HepG2 (cell line): ENCODE measurements around the gene BPIFA2. TPM values are rescaled to one million over a fixed set of nuclear protein-coding genes. Genes with fewer than 3 reads are reported as not detected.

Source experiments
- ATAC-seq: fragments of 200-7000 bp; cut with Tn5 transposase; 3 replicates; pipeline ENCODE4 v1.9.1; 2020; ENCODE audit warnings: mild to moderate bottlenecking, moderate library complexity
- BruUV-seq: library from RNA; stranded (reverse); fragments of 400-500 nt; replicated peaks from 2 replicates; lab custom pipeline; 2021; lab: Mats Ljungman, UMichigan
- CTCF ChIA-PET: fragments of 300-600 bp; formaldehyde crosslinking; extraction: SDS; loops from one replicate; lab custom pipeline; 2021; ENCODE audit warnings: low total read pairs, inconsistent platforms, low intra/inter-chr PET ratio; lab: Yijun Ruan, JAX
- POLR2A ChIA-PET: fragments of 350-600 bp; sonication (Branson Sonifier 250); formaldehyde crosslinking; loops from one replicate; lab custom pipeline; 2020; ENCODE audit warnings: antibody characterized with exemption, inconsistent platforms; lab: Yijun Ruan, JAX
- DNase-seq: peaks from one replicate; pipeline ENCODE4 v3.0.0-alpha.2; 2015; ENCODE audit warnings: low spot score
- FAIRE-seq: peaks from 3 replicates; lab custom pipeline; 2011; peaks lifted over from hg19 to GRCh38; lab: Jason Lieb, UNC
- H2AFZ ChIP-seq: one replicate; pipeline ENCODE4 v1.6.1; 2011; ENCODE audit warnings: low read length, inconsistent platforms
- H3K27ac ChIP-seq: fragments of 300-600 bp; 3 replicates; pipeline ENCODE4 v1.8.0; 2011; ENCODE audit warnings: mixed run types, mild to moderate bottlenecking, mixed read lengths, low read length, inconsistent platforms; ENCODE audit not compliant: insufficient read depth; ENCODE audit errors: extremely low read length
- H3K27me3 ChIP-seq, 2 experiments: fragments of 200-600 bp in 1 of 2; 2 replicates in 1 of 2; 3 replicates in 1 of 2; pipeline versions ENCODE4 v1.6.0 to v1.8.0; 2011; ENCODE audit warnings: low read length in 2 of 2, mild to moderate bottlenecking in 2 of 2, moderate library complexity in 2 of 2, inconsistent platforms in 1 of 2; ENCODE audit not compliant: insufficient read depth in 2 of 2, control insufficient read depth in 1 of 2
- H3K36me3 ChIP-seq, 2 experiments: fragments of 200-600 bp in 1 of 2; replicated peaks in 1 of 2; 2 replicates in 1 of 2; 3 replicates in 1 of 2; pipeline versions ENCODE4 v1.5.1 to v1.8.0; 2011; ENCODE audit warnings: low read length in 2 of 2, inconsistent platforms in 1 of 2; ENCODE audit not compliant: insufficient read depth in 2 of 2, control insufficient read depth in 1 of 2
- H3K4me1 ChIP-seq: 2 replicates; pipeline ENCODE4 v1.5.1; 2012; ENCODE audit warnings: low read length, inconsistent platforms; ENCODE audit not compliant: insufficient read depth
- H3K4me2 ChIP-seq: 2 replicates; pipeline ENCODE4 v1.6.0; 2011; ENCODE audit warnings: low read depth, low read length, inconsistent platforms
- H3K4me3 ChIP-seq, 3 experiments: fragments of 200-600 bp in 1 of 3; sonication (generic), shearing (Covaris generic) in 1 of 3; replicated peaks in 1 of 3; 2 replicates each; pipeline ENCODE4 v1.5.1; 2011 to 2016; ENCODE audit warnings: low read length in 3 of 3, inconsistent platforms in 2 of 3, low read depth in 2 of 3, mild to moderate bottlenecking in 2 of 3, control low read depth in 1 of 3, mixed read lengths in 1 of 3; ENCODE audit not compliant: insufficient read depth in 1 of 3
- H3K79me2 ChIP-seq: one replicate; pipeline ENCODE4 v1.6.1; 2011; ENCODE audit warnings: low read length, inconsistent platforms; ENCODE audit not compliant: insufficient read depth
- H3K9ac ChIP-seq: 2 replicates; pipeline ENCODE4 v1.6.0; 2011; ENCODE audit warnings: mild to moderate bottlenecking, low read depth, low read length, inconsistent platforms; ENCODE audit not compliant: insufficient read depth
- H3K9me3 ChIP-seq: 2 replicates; pipeline ENCODE4 v1.5.1; 2012; ENCODE audit warnings: mild to moderate bottlenecking, low read length
- H4K20me1 ChIP-seq: 2 replicates; pipeline ENCODE4 v1.6.0; 2011; ENCODE audit warnings: inconsistent platforms, mild to moderate bottlenecking, low read length, moderate library complexity; ENCODE audit not compliant: insufficient read depth
- DNMT3B ChIP-seq: conservative IDR thresholded peaks from 2 replicates; pipeline ENCODE4 v1.6.1; 2016; ENCODE audit warnings: missing biosample characterization, control low read depth
- ELF4 ChIP-seq: sonication (generic); formaldehyde crosslinking; IDR thresholded peaks from 2 replicates; pipeline ENCODE4 v1.5.0; 2020; ENCODE audit warnings: missing genetic modification reagents, mild to moderate bottlenecking, moderate library complexity, borderline replicate concordance
- KLF12 ChIP-seq: sonication (generic); formaldehyde crosslinking; IDR thresholded peaks from 2 replicates; pipeline ENCODE4 v1.4.0; 2020; ENCODE audit warnings: missing genetic modification reagents, borderline replicate concordance
- NFYC ChIP-seq: IDR thresholded peaks from 2 replicates; pipeline ENCODE4 v1.6.1; 2016; ENCODE audit warnings: missing genetic modification reagents, missing compliant biosample characterization
- PRMT3 ChIP-seq: sonication (generic); formaldehyde crosslinking; IDR thresholded peaks from 2 replicates; pipeline ENCODE4 v1.8.1; 2022; ENCODE audit warnings: low read depth, mild to moderate bottlenecking, moderate library complexity, missing genetic modification reagents, borderline replicate concordance
- ZNF331 ChIP-seq: sonication (generic); formaldehyde crosslinking; IDR thresholded peaks from 2 replicates; pipeline ENCODE4 v1.4.0; 2020; ENCODE audit warnings: missing genetic modification reagents
- ZNF501 ChIP-seq: sonication (generic); formaldehyde crosslinking; IDR thresholded peaks from 2 replicates; pipeline ENCODE4 v1.5.1; 2020; ENCODE audit warnings: mild to moderate bottlenecking, moderate library complexity, missing genetic modification reagents
- ZNF652 ChIP-seq: IDR thresholded peaks from 2 replicates; pipeline ENCODE4 v1.6.1; 2016; ENCODE audit warnings: low read depth, borderline replicate concordance
- ZNF674 ChIP-seq: sonication (generic); formaldehyde crosslinking; IDR thresholded peaks from 2 replicates; pipeline ENCODE4 v1.5.0; 2020; ENCODE audit warnings: low read depth, mild to moderate bottlenecking, missing genetic modification reagents
- WGBS: methylation state at CpG from one replicate; pipeline ENCODE4 v1.1.6; 2017; ENCODE audit warnings: low lambda C conversion rate; 5-methylcytosine and 5-hydroxymethylcytosine counted together
- in situ Hi-C: cut with HindIII; loops from 2 replicates; pipeline ENCODE4 v1.10.0; 2017; ENCODE audit warnings: low pct_unique_long_range_greater_than_20kb; ENCODE audit not compliant: extremely low pct_ligation_motif_present
- intact Hi-C: fragments of 100-400 bp; cut with micrococcal nuclease; formaldehyde crosslinking; loops from one replicate; pipeline ENCODE4 v1.10.0; 2022; ENCODE audit not compliant: unreplicated experiment
- polyA plus RNA-seq, 8 experiments: library from polyadenylated mRNA; depleted of rRNA in 3 of 8; stranded (reverse) in 7 of 8; unstranded in 1 of 8; fragments of >200 nt; fragmentation: Illumina TruSeq in 4 of 8; extraction: Trizol in 4 of 8; gene quantifications; 2 replicates each; pipeline versions ENCODE4 v1.2.1 to v1.2.3, GENCODE V29; 2011 to 2016; ENCODE audit warnings: low read depth in 4 of 8, missing spikeins in 1 of 8, mixed read lengths in 1 of 8; ENCODE audit not compliant: insufficient read depth in 1 of 8
- total RNA-seq, 5 experiments: library from RNA; depleted of rRNA; stranded (reverse); fragments of >200 nt; fragmentation: Illumina TruSeq; extraction: Trizol; gene quantifications; 2 replicates each; pipeline ENCODE4 v1.2.3, GENCODE V29; 2016; ENCODE audit warnings: low read depth in 1 of 5
- TF ChIP-seq, protein P1 (sequence below): sonication (generic); formaldehyde crosslinking; IDR thresholded peaks from 2 replicates; pipeline ENCODE4 v1.4.0; 2020; ENCODE audit warnings: missing genetic modification reagents, borderline replicate concordance
- TF ChIP-seq, protein P2 (sequence below): IDR thresholded peaks from 2 replicates; pipeline ENCODE4 v1.6.1; 2016; ENCODE audit warnings: missing biosample characterization, missing genetic modification reagents, low read depth
- TF ChIP-seq, protein P3 (sequence below): sonication (generic); formaldehyde crosslinking; IDR thresholded peaks from 2 replicates; pipeline ENCODE4 v1.4.0; 2020; ENCODE audit warnings: missing genetic modification reagents, borderline replicate concordance
- TF ChIP-seq, protein P4 (sequence below): sonication (generic); formaldehyde crosslinking; IDR thresholded peaks from 2 replicates; pipeline ENCODE4 v1.8.1; 2023; ENCODE audit warnings: missing genetic modification reagents, inconsistent platforms, borderline replicate concordance

The BPIFA2 gene
- total and polyA plus RNA-seq, 2 of the 13 experiments (the other 11 are each of a cell fraction or from before 2014, with no cell fraction given): not detected

DNA sequence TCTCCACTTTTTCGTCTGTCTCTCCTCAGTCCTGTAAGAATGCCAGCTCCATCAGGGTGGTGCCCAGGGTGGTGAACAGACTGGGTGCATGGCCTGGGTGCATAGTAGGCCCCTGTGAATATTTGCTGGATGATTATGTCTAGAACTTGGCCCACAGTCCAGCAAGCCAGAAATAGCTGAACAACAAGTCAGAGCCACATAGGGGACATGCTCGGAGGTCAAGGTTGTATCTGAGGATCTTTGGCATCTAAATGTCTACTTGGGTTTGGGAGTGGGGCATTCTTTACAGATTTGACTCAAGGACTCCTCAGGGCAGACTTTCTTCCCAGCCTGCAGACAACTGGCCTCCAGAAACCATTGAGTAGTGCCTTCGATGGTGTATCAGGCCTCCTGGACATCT, 31.1 kb downstream of the BPIFA2 start:
- no peak overlapping the region for H3K9ac ChIP-seq
- H3K4me1 ChIP-seq: no peaks in the 10 kb centered on the region
- H2AFZ ChIP-seq: no peak overlapping the region
- no peak for FAIRE-seq
- WGBS: 0% methylated on average over 3 of the region's 3 CpGs
- H3K4me3 ChIP-seq: no peak overlapping the region
- ChIA-PET POLR2A (no interaction called here), CTCF (no interaction called here)
- in situ Hi-C loops: no loop called here
- no peaks in the 10 kb centered on the region for H3K79me2 ChIP-seq
- ATAC-seq: no peak
- peaks cover 3 to 45% of the 10 kb centered on the region in 2 experiments; a peak in 3 of 5 replicates for H3K27me3 ChIP-seq
- BruUV-seq: no TSS peak
- no peaks in the 10 kb centered on the region for H3K9me3 ChIP-seq
- H3K27ac ChIP-seq: no peak overlapping the region
- DNase-seq: no peak
- no peak overlapping the region for H3K4me2 ChIP-seq
- H4K20me1 ChIP-seq: no peaks in the 10 kb centered on the region
- intact Hi-C loops: no loop called here
- no peaks in the 10 kb centered on the region for H3K36me3 ChIP-seq
- TF ChIP-seq, protein P1, sequence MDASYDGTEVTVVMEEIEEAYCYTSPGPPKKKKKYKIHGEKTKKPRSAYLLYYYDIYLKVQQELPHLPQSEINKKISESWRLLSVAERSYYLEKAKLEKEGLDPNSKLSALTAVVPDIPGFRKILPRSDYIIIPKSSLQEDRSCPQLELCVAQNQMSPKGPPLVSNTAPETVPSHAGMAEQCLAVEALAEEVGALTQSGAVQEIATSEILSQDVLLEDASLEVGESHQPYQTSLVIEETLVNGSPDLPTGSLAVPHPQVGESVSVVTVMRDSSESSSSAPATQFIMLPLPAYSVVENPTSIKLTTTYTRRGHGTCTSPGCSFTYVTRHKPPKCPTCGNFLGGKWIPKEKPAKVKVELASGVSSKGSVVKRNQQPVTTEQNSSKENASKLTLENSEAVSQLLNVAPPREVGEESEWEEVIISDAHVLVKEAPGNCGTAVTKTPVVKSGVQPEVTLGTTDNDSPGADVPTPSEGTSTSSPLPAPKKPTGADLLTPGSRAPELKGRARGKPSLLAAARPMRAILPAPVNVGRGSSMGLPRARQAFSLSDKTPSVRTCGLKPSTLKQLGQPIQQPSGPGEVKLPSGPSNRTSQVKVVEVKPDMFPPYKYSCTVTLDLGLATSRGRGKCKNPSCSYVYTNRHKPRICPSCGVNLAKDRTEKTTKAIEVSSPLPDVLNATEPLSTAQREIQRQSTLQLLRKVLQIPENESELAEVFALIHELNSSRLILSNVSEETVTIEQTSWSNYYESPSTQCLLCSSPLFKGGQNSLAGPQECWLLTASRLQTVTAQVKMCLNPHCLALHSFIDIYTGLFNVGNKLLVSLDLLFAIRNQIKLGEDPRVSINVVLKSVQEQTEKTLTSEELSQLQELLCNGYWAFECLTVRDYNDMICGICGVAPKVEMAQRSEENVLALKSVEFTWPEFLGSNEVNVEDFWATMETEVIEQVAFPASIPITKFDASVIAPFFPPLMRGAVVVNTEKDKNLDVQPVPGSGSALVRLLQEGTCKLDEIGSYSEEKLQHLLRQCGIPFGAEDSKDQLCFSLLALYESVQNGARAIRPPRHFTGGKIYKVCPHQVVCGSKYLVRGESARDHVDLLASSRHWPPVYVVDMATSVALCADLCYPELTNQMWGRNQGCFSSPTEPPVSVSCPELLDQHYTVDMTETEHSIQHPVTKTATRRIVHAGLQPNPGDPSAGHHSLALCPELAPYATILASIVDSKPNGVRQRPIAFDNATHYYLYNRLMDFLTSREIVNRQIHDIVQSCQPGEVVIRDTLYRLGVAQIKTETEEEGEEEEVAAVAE: no peak
- no peak for TF ChIP-seq DNMT3B (CRISPR knock-in tag)
- no peak for TF ChIP-seq NFYC
- no peak for TF ChIP-seq ZNF674
- TF ChIP-seq, protein P2, sequence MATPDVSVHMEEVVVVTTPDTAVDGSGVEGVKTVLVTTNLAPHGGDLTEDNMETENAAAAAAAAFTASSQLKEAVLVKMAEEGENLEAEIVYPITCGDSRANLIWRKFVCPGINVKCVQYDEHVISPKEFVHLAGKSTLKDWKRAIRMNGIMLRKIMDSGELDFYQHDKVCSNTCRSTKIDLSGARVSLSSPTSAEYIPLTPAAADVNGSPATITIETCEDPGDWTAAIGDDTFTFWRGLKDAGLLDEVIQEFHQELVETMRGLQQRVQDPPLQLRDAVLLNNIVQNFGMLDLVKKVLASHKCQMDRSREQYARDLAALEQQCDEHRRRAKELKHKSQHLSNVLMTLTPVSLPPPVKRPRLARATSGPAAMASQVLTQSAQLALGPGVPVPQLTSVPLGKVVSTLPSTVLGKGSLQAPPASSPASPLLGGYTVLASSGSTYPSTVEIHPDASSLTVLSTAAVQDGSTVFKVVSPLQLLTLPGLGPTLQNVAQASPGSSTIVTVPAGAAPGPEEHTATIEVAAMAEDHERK: no peak
- TF ChIP-seq KLF12: no peak
- no peak for TF ChIP-seq ZNF331 (CRISPR knock-in tag)
- no peak for TF ChIP-seq ZNF501 (CRISPR knock-in tag)
- no peak for TF ChIP-seq ZNF652 (CRISPR knock-in tag)
- TF ChIP-seq, protein P3, sequence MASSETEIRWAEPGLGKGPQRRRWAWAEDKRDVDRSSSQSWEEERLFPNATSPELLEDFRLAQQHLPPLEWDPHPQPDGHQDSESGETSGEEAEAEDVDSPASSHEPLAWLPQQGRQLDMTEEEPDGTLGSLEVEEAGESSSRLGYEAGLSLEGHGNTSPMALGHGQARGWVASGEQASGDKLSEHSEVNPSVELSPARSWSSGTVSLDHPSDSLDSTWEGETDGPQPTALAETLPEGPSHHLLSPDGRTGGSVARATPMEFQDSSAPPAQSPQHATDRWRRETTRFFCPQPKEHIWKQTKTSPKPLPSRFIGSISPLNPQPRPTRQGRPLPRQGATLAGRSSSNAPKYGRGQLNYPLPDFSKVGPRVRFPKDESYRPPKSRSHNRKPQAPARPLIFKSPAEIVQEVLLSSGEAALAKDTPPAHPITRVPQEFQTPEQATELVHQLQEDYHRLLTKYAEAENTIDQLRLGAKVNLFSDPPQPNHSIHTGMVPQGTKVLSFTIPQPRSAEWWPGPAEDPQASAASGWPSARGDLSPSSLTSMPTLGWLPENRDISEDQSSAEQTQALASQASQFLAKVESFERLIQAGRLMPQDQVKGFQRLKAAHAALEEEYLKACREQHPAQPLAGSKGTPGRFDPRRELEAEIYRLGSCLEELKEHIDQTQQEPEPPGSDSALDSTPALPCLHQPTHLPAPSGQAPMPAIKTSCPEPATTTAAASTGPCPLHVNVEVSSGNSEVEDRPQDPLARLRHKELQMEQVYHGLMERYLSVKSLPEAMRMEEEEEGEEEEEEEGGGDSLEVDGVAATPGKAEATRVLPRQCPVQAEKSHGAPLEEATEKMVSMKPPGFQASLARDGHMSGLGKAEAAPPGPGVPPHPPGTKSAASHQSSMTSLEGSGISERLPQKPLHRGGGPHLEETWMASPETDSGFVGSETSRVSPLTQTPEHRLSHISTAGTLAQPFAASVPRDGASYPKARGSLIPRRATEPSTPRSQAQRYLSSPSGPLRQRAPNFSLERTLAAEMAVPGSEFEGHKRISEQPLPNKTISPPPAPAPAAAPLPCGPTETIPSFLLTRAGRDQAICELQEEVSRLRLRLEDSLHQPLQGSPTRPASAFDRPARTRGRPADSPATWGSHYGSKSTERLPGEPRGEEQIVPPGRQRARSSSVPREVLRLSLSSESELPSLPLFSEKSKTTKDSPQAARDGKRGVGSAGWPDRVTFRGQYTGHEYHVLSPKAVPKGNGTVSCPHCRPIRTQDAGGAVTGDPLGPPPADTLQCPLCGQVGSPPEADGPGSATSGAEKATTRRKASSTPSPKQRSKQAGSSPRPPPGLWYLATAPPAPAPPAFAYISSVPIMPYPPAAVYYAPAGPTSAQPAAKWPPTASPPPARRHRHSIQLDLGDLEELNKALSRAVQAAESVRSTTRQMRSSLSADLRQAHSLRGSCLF (CRISPR knock-in tag): no peak
- TF ChIP-seq, protein P4, sequence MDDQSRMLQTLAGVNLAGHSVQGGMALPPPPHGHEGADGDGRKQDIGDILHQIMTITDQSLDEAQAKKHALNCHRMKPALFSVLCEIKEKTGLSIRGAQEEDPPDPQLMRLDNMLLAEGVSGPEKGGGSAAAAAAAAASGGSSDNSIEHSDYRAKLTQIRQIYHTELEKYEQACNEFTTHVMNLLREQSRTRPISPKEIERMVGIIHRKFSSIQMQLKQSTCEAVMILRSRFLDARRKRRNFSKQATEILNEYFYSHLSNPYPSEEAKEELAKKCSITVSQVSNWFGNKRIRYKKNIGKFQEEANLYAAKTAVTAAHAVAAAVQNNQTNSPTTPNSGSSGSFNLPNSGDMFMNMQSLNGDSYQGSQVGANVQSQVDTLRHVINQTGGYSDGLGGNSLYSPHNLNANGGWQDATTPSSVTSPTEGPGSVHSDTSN (CRISPR knock-in tag): no peak
- no peak for TF ChIP-seq ELF4 (CRISPR knock-in tag)
- TF ChIP-seq PRMT3: no peak
